Tibial nerve (tissue), 4 donors: Measurements from ENCODE around the gene ATP12A.

Experiments used
- EP300 ChIP-seq, 2 donors: sonication (generic); formaldehyde crosslinking; IDR thresholded peaks; one replicate each; pipeline ENCODE4 v1.6.1; 2017; ENCODE audit warnings: antibody characterized with exemption in 2 of 2, mild to moderate bottlenecking in 1 of 2
- POLR2A ChIP-seq, 2 donors: fragments of 450-650 bp; IDR thresholded peaks; one replicate each; pipeline ENCODE4 v1.6.1; 2017; ENCODE audit warnings: antibody characterized with exemption in 2 of 2, mild to moderate bottlenecking in 2 of 2, moderate library complexity in 2 of 2
- TF ChIP-seq, protein P1 (sequence below), 5 experiments: fragments of 200-600 bp in 3 of 5; fragments of 450-650 bp in 2 of 5; sonication (generic) in 3 of 5; IDR thresholded peaks; one replicate each; pipeline ENCODE4 v1.5.1; 2016 to 2019; ENCODE audit warnings: antibody characterized with exemption in 5 of 5, mild to moderate bottlenecking in 3 of 5, moderate library complexity in 2 of 5

DNA sequence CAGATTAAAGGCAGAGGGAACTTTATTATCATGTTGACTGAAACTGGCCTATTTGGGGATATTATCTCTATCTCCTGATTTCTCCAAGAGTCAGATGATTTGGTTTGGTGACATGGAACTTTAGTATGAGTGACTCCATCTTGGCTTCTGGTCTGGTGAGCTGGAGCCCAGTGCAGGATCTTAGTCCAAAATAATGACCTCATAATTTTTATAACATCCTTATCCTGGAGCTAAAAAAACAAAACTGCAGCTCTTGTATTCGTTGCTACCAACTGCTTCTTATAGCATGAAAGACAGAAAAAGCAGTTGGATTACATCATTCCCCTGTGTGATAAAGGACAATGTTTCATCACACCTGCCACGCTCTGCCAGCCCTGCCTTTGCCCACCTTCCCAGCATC is 44.5 kb downstream of the ATP12A start:
- TF ChIP-seq, protein P1, sequence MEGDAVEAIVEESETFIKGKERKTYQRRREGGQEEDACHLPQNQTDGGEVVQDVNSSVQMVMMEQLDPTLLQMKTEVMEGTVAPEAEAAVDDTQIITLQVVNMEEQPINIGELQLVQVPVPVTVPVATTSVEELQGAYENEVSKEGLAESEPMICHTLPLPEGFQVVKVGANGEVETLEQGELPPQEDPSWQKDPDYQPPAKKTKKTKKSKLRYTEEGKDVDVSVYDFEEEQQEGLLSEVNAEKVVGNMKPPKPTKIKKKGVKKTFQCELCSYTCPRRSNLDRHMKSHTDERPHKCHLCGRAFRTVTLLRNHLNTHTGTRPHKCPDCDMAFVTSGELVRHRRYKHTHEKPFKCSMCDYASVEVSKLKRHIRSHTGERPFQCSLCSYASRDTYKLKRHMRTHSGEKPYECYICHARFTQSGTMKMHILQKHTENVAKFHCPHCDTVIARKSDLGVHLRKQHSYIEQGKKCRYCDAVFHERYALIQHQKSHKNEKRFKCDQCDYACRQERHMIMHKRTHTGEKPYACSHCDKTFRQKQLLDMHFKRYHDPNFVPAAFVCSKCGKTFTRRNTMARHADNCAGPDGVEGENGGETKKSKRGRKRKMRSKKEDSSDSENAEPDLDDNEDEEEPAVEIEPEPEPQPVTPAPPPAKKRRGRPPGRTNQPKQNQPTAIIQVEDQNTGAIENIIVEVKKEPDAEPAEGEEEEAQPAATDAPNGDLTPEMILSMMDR (IDR thresholded peaks at IDR 0.05), result no peak
- TF ChIP-seq POLR2A (IDR thresholded peaks at IDR 0.05) (no peak), EP300 (IDR thresholded peaks at IDR 0.05) (no peak)
